Gastrocnemius medialis (tissue), 4 donors: ENCODE measurements around the gene HNRNPH1. TPM values are rescaled to one million over a fixed set of nuclear protein-coding genes. Genes with fewer than 3 reads are reported as not detected.

Experiments
- ATAC-seq, 2 donors: fragments of 150-250 bp; one replicate each; pipeline ENCODE4 v1.9.1; 2016
- DNase-seq, 2 donors: peaks; one replicate each; pipeline ENCODE4 v3.0.0-alpha.2; 2019
- H3K27ac ChIP-seq, 4 donors: fragments of 200-600 bp; sonication (generic); 1 replicate in 1 of 4; 2 replicates in 3 of 4; pipeline ENCODE4 v1.5.1; 2016 to 2018; ENCODE audit warnings: mild to moderate bottlenecking in 2 of 4, moderate library complexity in 1 of 4
- H3K27me3 ChIP-seq, 3 donors: fragments of 200-600 bp; sonication (generic) in 2 of 3; 1 replicate in 1 of 3; 2 replicates in 2 of 3; pipeline versions ENCODE4 v1.5.1 to v1.6.0; 2016 to 2019; ENCODE audit warnings: mild to moderate bottlenecking in 1 of 3, moderate library complexity in 1 of 3
- H3K36me3 ChIP-seq, 2 donors: fragments of 200-600 bp; sonication (generic) in 1 of 2; one replicate each; pipeline ENCODE4 v1.5.1; 2017 to 2018
- H3K4me1 ChIP-seq, 2 donors: fragments of 200-600 bp; sonication (generic) in 1 of 2; one replicate each; pipeline ENCODE4 v1.5.1; 2016 to 2017; ENCODE audit warnings: mild to moderate bottlenecking in 2 of 2
- H3K4me3 ChIP-seq, 4 donors: fragments of 200-600 bp; sonication (generic) in 3 of 4; 1 replicate in 1 of 4; 2 replicates in 3 of 4; pipeline ENCODE4 v1.5.1; 2016 to 2019; ENCODE audit warnings: mild to moderate bottlenecking in 2 of 4
- H3K9me3 ChIP-seq, 3 donors: fragments of 200-600 bp; sonication (generic) in 2 of 3; 1 replicate in 1 of 3; 2 replicates in 2 of 3; pipeline ENCODE4 v1.5.1; 2016 to 2019
- CTCF ChIP-seq, 5 experiments: fragments of 450-650 bp in 3 of 5; fragments of 200-600 bp in 2 of 5; sonication (generic) in 2 of 5; IDR thresholded peaks in 4 of 5; conservative IDR thresholded peaks in 1 of 5; 1 replicate in 4 of 5; 2 replicates in 1 of 5; pipeline ENCODE4 v1.5.1; 2016 to 2019; ENCODE audit warnings: antibody characterized with exemption in 5 of 5, mild to moderate bottlenecking in 3 of 5, moderate library complexity in 3 of 5
- POLR2A ChIP-seq, 2 donors: fragments of 450-650 bp; IDR thresholded peaks; one replicate each; pipeline ENCODE4 v1.6.1; 2017; ENCODE audit warnings: antibody characterized with exemption in 2 of 2, mild to moderate bottlenecking in 2 of 2, moderate library complexity in 2 of 2
- in situ Hi-C, 4 donors: fragments of 200-750 bp; cut with MboI; loops; one replicate each; pipeline versions ENCODE4 v1.15.0 to v1.8.0; 2017; ENCODE audit warnings: low sequenced_read_pairs in 4 of 4
- intact Hi-C: fragments of 100-400 bp; cut with DNase I; formaldehyde crosslinking; loops from one replicate; pipeline ENCODE4 v1.15.1; 2023; ENCODE audit warnings: low total_unique reads
- total RNA-seq, 4 donors: library from RNA; depleted of rRNA; stranded (reverse); fragments of >200 nt; gene quantifications; one replicate each; pipeline versions ENCODE4 v1.1.0 to v1.2.3, GENCODE V29; 2016

The HNRNPH1 gene
- total RNA-seq, 4 donors from 2014 or later = 72.4 to 209 (median 157) TPM

- intact Hi-C loops = loop anchor here (5.0 kb wide), 1 partner anchor 52 kb away; no protein-coding TSS in a partner anchor
- H3K4me3 ChIP-seq = peak overlapping the region in 1 of 4 donors; percentile 18
- in situ Hi-C loops = no loop called here
- peaks cover 9 to 82% of the 10 kb centered on the region in 2 donors for H3K36me3 ChIP-seq
- peaks cover 42 to 60% of the 10 kb centered on the region in 2 donors for H3K4me1 ChIP-seq
- no peak for DNase-seq
- H3K27ac ChIP-seq = peak overlapping the region; percentile 64 to 87 (median 82)
- H3K9me3 ChIP-seq = no peaks in the 10 kb centered on the region
- TF ChIP-seq CTCF (IDR thresholded peaks at IDR 0.05 in 4 of 5, conservative IDR thresholded peaks at IDR 0.05 in 1 of 5) (no peak), POLR2A (IDR thresholded peaks at IDR 0.05) (no peak)
- peak in 1 of 2 donors; percentile 7 for ATAC-seq
- no peaks in the 10 kb centered on the region for H3K27me3 ChIP-seq
These were observed 13.7 kb downstream of the HNRNPH1 start for GRCh38 chr5:179609834-179610108.

DNA sequence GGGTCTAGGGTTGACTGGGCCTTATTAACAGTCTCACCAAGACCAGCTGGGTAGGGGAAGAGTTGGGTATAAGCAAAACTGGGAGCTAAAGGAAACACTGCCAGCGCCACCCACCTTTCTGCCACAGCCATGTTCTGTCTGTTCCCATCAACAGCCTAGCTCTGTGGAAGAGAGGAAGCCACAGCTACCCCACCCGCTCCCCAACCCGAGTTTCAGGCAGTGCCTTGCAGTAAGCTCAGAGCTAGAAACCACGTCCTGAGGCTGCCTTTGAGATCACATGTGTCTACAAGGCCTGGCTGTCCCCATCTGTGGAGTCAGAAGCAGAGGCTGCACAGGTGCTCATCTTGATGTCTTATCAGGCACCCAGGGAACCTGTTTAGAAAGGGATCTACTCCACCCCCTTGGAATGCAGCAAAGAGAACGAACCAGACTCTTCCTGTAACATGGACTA lies 15.3 kb downstream of the HNRNPH1 start:
- H3K36me3 ChIP-seq = peaks cover 2 to 82% of the 10 kb centered on the region in 2 donors
- H3K27ac ChIP-seq = peak overlapping the region; percentile 16 to 87 (median 82)
- no peak overlapping the region for H3K4me3 ChIP-seq
- no peak for ATAC-seq
- H3K4me1 ChIP-seq = peaks cover 42 to 60% of the 10 kb centered on the region in 2 donors
- no peak for TF ChIP-seq POLR2A (IDR thresholded peaks at IDR 0.05)
- TF ChIP-seq CTCF (IDR thresholded peaks at IDR 0.05 in 4 of 5, conservative IDR thresholded peaks at IDR 0.05 in 1 of 5) = no peak
- intact Hi-C loops (loop anchor here (5.0 kb wide), 1 partner anchor 51 kb away; no protein-coding TSS in a partner anchor), in situ Hi-C loops (no loop called here)
- H3K9me3 ChIP-seq = no peaks in the 10 kb centered on the region
- no peaks in the 10 kb centered on the region for H3K27me3 ChIP-seq
- peak in 1 of 2 donors; percentile 43 for DNase-seq

DNA sequence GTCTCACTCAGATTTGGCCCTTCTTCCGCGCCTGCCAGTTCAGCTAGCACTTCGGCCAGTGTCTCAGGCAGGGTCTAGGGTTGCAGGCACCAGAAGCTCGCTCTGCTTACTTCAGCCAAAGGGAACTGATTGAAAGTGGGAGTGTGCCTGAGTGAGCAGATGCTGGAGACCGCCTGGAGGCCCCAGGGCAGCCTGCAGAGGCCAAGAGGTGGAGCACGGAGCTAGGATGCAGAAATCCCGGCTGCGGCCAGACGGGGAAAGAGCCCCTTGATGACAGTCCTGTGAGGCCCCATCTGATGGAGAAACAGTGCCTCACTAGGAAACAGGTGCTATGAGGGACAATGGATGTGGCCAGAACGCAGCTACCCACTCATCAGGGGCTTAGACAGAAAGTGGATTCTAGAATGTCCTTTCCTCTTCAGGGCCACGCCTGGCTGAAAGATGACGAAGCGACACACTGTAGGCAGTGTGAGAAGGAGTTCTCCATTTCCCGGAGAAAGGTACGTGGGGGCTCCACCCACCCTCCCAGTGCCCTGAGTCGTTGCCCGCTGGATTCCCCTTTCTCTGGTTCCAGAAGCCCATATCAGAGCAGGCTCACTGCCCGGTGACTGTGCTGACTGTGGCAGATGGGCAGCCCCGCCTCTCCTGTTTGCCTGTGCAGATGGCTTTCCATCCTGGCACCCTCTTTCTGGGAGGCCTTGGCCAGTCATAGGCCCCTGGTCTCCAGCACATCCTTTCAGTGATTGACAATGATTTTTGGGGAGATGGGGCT lies 16.1 kb downstream of the HNRNPH1 start:
- intact Hi-C loops = loop anchor here (5.0 kb wide), 1 partner anchor 50 kb away; no protein-coding TSS in a partner anchor
- H3K9me3 ChIP-seq = no peaks in the 10 kb centered on the region
- peak; percentile 8 to 26 for ATAC-seq

GRCh38 chr5:179606910-179607159 lies 16.6 kb downstream of the HNRNPH1 start:
- DNase-seq (no peak), ATAC-seq (no peak)
- H3K27me3 ChIP-seq = no peaks in the 10 kb centered on the region
- peaks cover 0 to 87% of the 10 kb centered on the region in 2 donors for H3K36me3 ChIP-seq
- peaks cover 42 to 57% of the 10 kb centered on the region in 2 donors for H3K4me1 ChIP-seq
- in situ Hi-C loops = no loop called here
- TF ChIP-seq CTCF (IDR thresholded peaks at IDR 0.05 in 4 of 5, conservative IDR thresholded peaks at IDR 0.05 in 1 of 5) = no peak
- TF ChIP-seq POLR2A (IDR thresholded peaks at IDR 0.05) = no peak
- H3K27ac ChIP-seq = peak overlapping the region; percentile 45 to 87 (median 82)
- intact Hi-C loops = loop anchor here (5.0 kb wide), 1 partner anchor 50 kb away; no protein-coding TSS in a partner anchor
- H3K4me3 ChIP-seq = no peak overlapping the region
- H3K9me3 ChIP-seq = no peaks in the 10 kb centered on the region

More for the DNA sequence above, 16.1 kb downstream of the HNRNPH1 start:
- no peak for TF ChIP-seq POLR2A (IDR thresholded peaks at IDR 0.05)
- no peak for TF ChIP-seq CTCF (IDR thresholded peaks at IDR 0.05 in 4 of 5, conservative IDR thresholded peaks at IDR 0.05 in 1 of 5)
- in situ Hi-C loops = no loop called here
- no peaks in the 10 kb centered on the region for H3K27me3 ChIP-seq
- H3K27ac ChIP-seq = peak overlapping the region; percentile 45 to 87 (median 82)
- H3K4me1 ChIP-seq = peaks cover 42 to 60% of the 10 kb centered on the region in 2 donors
- no peak overlapping the region for H3K4me3 ChIP-seq
- DNase-seq = peak; percentile 25 to 81
- H3K36me3 ChIP-seq = peaks cover 0 to 84% of the 10 kb centered on the region in 2 donors
